SKM-1 treated with dmso at 0.1 percent for 144 hours (cell line): Measurements from ENCODE around the gene GPR82.
"Not testable (repeated sequence)": the region's sequence is repeated elsewhere in the genome, so short reads cannot be mapped to it uniquely, and the experiment has no call there.

Source experiments
- DNase-seq: peaks from one replicate; lab custom pipeline; 2025; ENCODE audit not compliant: unreplicated experiment; lab: John Stamatoyannopoulos, UW

GPR82 gene

DNA sequence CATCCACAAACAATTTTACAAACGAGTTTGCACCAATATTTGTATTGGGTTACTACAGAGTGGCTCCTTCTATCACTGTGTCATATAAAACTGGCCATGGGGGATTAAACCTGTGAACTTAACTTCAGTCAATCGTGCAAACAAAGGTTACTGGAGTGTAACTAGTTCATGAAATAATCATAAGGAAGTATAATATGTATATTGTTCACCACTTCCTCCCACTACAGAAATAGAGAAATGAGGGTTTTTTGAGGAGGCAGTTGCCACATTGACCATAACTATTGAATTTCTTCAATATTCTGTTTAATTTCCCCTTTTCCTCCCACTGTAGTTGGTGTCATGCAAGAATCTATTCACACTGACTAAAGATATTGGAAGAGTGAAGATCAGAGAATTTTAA is at the start of gene GPR82:
Gene GPR82 (plus strand): TSS at position 356 of the 400 bp plus-strand sequence. CDS start 2,846 bp downstream, outside the sequence.
- peak; percentile 70 for DNase-seq

DNA sequence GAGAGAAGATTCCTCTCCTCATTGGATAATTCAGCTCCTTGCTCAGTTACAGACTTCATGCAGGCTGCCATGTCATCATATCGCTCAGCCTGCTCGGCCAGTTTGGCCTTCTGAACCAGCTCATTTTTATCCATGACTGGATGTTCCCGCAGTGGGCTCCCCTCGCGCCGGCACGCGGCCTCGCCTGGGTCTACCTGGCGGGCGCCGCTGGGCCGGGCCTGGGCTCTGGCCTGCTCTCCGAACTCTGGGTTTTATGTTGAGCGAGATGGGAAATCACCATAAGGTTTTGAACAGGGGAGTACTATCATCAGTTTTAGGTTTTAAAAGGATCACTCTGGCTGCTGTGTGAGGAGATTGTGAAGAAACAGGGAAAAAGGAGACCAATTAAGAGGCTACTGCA is 47.6 kb upstream of the GPR82 start:
- DNase-seq: not testable (repeated sequence)

DNA sequence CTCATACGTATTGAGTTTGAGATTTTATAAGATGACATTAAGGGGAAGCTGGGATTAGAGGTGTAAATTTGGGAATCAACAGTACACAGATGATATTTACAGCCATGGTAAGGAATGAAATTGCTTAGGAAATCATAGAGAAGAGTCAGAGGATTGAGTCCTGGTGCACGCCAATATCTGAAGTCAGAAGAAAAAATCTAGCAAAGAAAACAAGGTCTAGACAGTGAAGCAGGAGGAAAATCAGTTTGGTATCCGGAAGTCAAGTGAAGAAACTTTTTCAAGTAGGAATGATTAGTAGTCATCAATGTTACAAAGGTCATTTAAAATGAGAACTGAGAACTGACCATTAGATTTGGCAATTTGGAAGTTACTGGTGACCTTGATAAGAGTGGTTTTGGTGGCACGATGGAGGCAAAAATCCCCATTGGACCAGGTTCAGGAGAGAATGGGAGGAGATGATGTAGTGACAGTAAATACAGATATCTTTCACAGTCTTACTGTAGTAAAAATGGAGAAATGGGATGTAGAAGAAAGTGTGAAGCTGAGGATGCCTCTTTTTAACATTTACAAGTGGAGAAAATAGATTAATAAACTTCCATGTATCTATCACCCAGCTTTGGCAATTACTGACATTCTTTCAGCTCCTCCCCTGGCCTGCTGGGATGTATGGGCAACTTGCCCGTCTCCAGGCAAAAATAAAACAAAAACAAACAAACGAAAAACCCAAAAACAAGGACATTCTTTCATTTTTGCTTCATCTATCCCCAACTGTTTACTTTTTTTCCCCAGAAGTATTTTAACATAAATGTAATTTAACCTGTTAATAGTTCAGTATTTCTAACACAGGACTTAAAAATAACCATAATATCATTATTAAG is 46.6 kb upstream of the GPR82 start:
- no peak for DNase-seq

GRCh38 chrX:41684138-41684537 is 39.8 kb upstream of the GPR82 start:
- no peak for DNase-seq

- DNase-seq: no peak
These were observed 39.0 kb upstream of the GPR82 start for GRCh38 chrX:41684940-41685339.

DNA sequence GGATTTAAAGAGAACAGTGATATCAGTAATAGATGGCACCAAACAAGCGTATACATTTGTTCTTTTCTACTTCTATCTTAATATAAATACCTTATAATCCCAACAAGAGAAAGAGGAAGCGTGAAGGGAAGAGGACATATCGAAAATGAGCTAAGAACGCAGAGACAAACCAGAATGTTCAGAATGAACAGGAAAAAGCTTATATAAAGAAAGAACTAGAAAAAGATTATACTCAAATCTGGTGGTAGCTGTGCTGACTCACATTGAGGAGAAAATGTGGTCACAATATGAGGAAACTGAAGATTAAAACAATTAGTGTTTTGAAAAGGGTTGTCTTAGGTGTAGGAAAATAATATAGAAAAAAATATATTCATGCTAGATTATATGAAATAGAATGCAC is 37.2 kb upstream of the GPR82 start:
- DNase-seq: peak; percentile 24

DNA sequence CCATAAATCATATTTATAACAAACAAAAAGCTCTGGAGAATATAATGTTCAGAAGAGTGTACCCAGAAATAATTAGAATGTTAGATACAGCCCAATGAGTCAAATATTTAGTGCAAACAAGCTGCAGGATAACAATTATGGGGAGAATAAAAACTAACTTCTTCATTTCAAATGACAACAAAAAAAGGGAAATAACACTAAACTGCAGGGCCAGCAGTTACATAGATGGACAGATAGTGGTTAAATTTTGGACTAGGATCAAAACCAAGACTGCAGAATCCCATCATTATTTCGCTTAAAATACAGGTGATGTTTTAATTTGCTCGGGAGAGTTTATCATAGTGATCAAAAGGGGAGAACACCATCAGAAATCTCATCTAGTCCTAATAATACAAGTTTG is 35.8 kb upstream of the GPR82 start:
- DNase-seq: peak; percentile 7

DNA sequence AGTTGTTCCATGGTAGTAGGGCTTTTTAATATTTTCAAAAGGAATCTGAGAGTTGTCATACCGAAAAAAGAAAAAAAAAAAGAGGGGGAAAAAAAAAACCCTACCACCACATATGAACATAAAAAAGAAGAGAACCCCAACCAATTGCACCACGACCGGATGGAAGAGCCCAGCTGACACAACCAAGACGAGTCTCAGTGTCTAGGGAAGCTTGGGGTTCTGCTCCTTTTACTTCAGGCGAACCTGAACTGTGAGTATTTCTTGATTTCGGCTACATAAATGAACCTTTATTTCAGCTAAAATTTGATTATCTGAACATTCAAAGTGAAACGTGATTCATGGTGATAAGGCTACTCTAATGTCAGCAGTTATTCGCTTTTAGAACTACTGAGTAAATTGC is 35.1 kb upstream of the GPR82 start, which contains the start of gene GPR34:
Gene GPR34 (plus strand): TSS at position 139 of the 400 bp plus-strand sequence. CDS start 6,661 bp downstream, outside the sequence.
- peak; percentile 23 for DNase-seq

GRCh38 chrX:41689711-41690110 is 34.3 kb upstream of the GPR82 start:
- DNase-seq: peak; percentile 1

DNA sequence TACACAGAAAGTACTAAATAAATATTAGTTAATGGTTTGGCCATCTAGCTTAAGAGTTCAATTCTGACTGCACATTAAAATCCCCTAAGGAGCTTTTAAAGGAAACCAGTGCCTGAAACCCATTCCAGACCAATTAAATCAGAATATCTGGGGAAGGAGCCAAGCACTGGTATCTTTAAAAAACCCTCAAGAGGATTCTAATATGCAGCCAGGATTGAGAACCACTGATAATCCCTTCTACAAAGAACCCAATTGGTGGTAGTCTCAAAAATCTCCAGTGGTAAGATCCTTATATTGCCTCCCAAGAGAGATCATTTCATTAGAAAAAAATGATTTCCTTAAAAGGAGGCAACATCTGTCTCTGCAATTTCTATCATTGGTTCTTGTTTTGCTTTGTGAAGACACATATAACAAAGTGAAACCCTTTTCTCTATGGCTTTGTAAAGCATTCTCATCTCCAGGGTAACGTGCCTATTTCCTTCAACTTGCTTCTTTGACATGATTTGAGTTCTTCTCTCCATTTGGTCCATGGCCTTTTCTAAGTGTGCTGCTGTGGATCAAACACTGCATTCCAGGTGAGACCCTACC is 31.7 kb upstream of the GPR82 start:
- no peak for DNase-seq

DNA sequence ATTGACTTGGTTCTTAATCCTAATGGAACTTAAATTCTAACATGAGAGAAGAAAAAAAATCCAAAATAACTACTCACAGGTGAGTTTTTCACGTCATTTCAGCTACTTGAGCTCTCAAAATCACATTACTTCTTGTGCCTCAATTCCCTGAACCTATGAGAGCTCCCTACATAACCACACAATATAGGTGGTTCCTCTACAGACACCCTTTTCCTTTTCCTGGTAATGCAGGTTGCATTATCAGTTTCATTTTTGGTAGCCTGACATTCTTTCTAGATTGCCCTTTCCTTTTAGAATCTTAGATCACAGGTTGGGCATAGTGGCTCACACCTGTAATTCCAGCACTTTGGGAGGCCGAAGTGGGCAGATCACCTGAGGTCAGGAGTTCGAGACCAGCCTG is 31.0 kb upstream of the GPR82 start:
- DNase-seq: no peak

DNA sequence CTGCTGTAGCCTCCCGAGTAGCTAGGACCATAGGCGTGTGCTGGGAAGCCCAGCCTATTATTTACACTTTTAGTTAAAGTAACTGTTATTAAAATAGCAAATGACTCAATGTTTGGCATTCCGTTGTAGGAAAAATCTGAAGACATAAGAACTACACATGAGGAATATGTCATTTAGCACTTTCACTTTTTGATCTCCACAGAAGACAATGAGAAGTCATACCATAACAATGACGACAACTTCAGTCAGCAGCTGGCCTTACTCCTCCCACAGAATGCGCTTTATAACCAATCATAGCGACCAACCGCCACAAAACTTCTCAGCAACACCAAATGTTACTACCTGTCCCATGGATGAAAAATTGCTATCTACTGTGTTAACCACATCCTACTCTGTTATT is 28.6 kb upstream of the GPR82 start:
- no peak for DNase-seq

DNA sequence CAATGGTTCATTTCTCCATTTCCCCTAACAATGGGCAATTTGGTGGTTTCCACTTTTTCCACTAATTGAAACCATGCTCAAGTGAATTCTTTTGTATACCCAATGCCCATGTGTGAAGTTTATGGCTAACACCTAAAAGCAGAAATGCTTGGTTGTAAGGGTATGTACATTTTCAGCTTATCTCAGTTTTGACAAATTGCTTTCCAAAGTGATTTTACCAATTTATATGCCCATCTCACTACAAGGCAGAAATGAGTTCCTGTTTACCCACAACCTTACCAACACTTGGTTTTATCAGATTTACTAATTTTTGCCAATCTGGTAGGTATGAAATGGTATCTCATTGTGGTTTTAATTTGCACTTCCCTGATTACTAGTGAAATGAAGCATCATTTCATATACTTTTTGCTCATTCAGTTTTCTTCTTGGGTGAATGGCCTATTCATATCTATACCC is 20.4 kb upstream of the GPR82 start:
- DNase-seq: no peak

DNA sequence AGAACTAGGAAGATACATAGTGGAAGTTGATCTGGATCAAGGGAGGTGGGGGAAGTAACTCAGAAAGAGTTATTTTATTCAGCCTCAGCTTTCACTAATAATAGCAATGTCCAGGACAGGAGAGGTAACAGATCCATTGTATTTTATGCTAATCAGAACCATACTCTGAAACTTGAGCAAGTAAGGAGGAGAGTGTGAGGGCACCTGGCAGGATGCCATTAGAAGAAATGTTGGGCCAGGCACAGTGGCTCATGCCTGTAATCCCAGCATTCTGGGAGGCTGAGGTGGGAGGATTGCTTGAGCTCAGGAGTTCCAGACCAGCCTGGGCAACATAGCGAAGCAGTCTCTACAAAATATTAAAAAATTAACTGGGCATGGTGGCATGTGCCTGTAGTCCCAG is 18.9 kb upstream of the GPR82 start:
- no peak for DNase-seq

DNA sequence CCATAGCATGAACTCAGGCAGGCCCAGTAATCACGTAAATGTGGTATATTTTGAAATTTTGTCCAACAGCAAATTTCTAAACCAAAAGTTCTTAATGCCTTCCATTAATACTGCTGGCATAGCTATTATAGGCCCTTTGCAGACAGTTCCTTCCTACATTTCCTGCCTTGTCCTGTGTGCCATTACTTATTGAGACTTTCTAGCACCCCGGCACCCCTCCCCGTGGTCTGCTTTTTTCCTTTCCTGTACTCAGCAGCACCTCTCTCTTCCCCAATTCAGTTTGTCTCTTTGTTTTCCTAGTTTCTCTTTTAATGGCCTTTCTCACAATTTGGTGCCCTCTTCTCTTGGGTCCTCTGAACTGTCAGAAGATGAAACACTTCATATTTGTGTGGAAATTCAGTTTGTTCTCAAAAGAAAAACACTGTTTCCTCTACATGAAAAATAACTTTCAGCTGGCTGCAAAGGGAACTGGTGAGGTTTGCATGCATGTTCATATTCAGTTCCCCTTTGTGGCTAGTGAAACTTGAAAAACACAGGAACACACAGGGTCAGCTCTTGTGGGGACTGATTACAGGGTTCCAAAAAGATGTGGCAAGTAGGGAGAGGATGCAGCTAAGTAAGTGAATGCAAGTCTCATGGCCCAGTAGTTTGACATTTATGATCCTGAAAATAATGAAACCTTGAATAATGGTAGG is 18.2 kb upstream of the GPR82 start:
- DNase-seq: peak; percentile 78

DNA sequence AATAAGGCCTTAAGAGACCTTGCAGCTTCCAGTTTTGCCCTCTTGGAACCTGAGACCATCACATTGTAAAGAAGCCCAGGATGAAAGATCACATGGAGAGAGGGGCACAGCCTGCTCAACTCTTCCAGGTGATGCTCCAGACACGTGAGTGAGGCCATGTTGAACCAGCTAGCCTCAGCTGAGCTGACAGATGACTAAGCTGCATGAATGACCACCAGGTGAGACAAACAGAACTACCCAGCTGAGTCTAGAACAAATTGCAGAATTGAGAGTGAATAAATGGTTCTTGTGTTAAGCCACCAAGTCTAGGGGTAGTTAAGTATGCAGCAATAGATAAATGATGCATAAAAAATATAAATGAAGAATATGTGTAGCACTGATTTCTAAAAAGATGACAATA is 16.8 kb upstream of the GPR82 start:
- no peak for DNase-seq

- no peak for DNase-seq
These were observed 15.5 kb upstream of the GPR82 start for GRCh38 chrX:41708486-41708885.

- no peak for DNase-seq
These were observed 12.8 kb upstream of the GPR82 start for GRCh38 chrX:41711021-41711667.

- DNase-seq: no peak
These were observed 7.8 kb upstream of the GPR82 start for GRCh38 chrX:41716222-41716621.

GRCh38 chrX:41716767-41717473 is 7.1 kb upstream of the GPR82 start:
- no peak for DNase-seq
